COLO829 (cell line): Measurements from ENCODE around the gene ARHGAP22.

Experiments
- DNase-seq: peaks from one replicate; pipeline ENCODE4 v3.0.0; 2012; ENCODE audit warnings: low spot score

The ARHGAP22 gene

DNA sequence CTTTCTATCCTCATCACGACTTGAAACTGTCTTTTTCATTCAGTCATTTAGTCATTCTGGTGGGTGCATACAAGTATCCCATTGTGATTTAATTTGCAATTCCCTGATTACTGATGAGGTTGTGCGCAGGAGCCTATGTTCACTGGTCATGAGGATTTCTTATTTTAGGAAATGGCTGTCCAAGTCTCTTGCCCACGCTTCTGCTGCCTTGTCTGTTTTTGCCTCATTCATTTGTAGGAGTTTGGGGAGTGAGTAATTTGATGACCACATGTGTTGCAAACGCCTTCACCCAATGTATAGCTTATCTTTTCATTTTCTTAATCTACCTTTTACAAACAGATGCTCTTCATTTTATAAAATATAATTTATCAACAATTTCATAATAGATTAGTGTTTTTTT lies 127.3 kb downstream of the ARHGAP22 start:
- DNase-seq, result no peak

GRCh38 chr10:48477141-48477540 lies 127.7 kb downstream of the ARHGAP22 start:
- DNase-seq, result no peak

GRCh38 chr10:48476279-48476982 lies 128.4 kb downstream of the ARHGAP22 start:
- DNase-seq, result no peak

- DNase-seq, result no peak
Observed at GRCh38 chr10:48475943-48476278, 129.0 kb downstream of the ARHGAP22 start.

DNA sequence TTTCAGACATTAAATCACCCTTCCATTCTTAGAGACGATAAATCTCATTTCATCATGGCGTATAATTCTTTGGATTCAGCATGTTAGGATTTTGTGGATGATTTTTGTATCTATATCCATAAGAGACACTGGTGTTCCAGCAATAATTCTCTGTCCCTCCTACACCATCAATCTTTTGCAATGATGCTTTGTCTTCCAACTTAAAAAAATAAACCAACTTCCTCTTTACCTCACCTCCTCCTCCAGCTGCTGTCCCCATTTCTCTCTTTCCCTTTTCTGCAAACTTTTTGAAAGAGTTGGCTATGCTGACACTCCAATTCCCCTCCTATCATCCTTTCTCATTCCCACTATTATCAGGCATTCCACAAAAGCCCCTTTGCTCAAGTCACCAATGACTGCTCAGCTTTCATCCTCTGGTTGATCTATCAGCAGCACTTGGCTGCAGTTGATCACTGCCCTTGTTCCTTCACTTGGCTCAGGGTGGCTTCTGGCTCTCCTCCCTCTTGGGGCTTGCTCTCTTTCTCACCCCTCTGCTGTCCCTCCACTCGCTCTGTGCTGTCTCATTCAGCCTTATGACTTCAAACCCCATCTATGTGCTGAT lies 130.0 kb downstream of the ARHGAP22 start:
- no peak for DNase-seq

DNA sequence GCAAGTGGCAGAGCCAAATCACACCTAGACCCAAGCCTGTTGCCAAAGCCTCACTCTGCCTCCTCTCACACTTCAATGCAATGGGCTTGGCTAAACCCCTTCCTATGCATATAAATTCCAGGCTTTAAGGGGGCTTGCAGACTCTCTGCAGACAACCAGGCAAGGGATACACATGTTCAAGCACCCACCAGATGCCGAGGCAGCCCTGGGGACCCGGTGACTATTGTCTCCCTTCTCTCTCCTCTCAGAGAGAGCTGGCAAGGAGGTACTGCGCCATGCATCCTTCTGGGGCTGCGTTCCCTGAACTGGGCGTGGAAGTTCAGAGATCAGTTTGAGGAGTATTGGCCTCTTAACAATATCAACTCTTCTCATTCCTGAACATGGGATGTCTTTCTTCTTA lies 131.2 kb downstream of the ARHGAP22 start:
- no peak for DNase-seq

DNA sequence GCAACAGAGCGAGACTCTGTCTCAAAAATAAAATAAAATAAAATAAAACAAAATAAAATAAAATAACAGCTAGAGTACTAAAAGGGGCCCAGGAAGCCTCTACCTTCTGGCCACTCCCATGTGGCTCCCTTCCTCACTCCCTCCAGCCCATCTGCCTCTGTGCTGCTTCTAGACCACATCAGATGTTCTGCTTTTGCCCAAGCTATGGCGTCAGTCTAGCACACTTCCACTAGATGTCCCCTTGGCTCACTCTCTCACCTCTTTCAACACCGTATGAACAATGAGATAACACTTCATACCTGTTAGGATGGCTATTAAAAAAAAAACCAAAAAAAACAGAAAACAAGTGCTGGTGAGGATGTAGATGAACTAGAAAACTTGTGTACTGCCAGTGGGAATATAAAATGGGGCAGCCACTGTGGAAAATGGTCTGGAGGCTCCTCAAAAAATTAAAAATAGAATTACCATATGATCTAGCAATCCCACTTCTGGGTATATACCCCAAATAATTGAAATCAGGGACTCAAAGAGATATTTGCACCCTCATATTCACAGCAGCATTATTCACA lies 132.3 kb downstream of the ARHGAP22 start:
- no peak for DNase-seq

DNA sequence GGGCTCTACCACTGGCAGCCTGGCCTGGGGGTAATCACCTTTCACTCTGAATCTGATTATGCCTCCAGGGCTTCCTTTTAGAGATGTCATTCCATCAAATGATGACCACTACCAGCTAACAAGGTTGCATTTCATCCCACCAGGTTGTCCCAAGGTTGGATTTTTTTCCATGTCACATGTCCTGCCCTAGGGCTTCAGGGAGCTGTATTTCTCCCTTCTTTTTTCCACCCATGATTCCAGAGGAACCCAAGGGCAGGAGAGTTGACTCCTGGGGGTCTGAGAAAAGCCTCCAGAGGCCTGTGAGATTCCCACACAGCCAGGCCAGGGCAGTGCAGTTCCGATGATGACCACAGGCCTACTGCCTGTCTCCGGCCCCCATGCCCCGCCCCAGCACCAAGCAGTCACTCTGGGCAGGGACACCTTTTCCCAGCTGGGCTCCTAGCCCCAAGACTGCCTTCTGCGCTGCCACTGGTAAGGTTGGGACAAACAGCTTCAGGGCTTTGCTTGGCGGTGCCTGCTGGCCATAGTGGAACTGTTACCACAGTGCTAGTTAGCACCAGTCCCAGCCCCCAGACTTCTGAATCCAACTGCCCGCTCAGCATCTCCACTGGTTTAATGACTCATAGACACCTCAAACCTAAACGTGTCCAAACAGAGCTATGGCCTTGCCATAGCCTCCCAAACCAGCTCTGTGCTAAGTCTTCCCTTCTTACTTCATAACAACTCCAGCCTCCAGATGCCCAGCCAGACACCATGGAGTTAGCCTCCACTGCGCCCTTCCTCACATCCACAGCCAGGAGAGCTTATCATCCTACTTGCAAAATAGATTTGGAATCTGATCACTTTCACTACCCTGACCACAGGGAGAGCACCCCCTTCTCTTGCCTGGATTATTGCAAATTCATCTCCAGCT lies 133.7 kb downstream of the ARHGAP22 start:
- DNase-seq, result no peak

DNA sequence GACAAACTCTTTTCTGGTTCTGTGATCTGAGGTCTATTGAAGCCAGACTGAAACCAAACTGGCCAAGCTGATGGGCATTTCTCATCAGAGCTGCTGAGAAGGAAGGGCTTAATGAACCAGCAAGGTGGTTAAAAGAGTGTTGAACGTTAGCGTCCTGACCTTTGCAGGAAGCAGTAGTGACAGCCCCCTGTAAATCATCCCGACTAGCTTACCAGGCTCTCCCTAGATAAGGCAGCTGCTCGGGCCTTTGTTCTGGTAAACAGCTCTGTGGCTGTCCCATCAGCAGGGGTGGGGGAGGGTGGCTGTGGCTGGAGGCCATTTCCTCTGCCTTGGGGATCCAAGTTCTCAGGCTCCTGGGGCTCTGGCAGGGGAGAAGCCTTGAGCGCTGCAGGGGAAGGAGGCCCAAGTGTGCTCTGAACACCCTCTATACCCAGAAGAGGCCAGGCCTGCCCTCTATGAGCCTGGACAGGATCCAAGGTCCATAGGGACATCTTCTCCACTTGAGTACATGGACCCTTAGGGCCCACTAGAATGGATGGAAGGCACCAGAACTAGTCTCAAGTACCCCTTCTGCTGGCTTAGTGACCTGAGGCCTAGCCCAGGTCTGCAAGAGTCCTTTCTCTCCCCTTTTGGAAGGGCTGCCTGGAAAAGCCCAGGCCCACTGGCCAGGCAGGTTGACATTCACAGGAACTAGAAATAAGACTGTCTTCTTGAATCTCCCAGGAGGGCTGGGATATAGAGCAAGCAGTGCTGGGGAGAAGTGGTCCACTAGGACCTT lies 134.6 kb downstream of the ARHGAP22 start:
- no peak for DNase-seq

DNA sequence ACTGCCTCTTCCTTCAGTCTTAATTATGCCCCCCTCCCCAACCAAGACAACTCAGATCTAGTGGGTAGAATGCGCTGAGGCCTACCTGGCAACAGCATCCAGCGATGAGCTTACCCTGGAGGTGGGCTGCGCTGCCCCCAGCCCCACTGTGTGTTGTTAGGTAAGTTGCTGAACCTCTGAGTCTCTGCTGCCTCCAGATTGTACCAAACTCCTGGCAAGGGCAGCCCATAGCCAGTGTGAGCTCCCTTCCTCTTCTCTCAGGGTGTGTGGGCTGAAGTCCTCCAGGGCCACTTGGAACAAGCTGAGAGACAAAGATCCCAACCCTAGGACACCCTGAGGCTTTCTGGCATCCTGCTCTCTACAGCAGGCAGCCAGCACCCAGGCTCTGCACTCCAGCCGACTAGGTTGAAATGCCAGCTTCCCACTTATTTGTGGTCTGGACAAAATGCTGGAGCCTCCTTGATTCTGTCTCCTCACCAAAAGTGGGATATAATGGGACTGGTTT lies 135.3 kb downstream of the ARHGAP22 start:
- DNase-seq, result no peak

DNA sequence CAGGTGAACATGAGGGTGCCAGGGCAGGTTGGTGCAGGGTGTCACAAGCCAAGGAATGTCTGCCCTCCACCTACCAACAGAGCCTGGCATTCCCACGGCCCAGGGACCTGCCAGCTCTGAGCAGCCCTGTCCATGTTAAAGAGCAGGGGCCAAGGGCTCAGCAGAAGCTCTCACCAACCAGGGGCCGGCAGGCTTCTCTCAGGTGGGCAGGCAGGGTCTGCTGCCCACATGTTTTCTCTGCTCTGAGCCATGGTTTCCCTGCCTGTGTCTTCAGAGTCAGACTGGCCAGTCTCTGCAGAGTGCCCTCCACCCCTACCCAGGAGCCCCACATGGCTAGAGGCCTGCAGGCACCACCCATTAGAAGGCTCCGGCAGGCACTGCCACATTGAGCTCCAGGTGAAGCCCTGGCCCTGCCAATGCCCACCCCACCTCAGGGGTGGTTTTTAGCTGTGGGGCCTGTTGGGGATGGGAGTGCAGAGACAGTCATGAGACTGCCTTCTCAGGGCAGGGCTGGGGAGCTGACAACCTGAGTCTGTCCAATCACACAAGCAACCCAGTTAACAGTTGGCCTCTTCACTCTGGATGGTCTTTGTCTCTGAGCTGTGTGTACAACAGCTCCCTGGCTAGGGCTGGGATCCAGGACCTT lies 135.9 kb downstream of the ARHGAP22 start:
- no peak for DNase-seq

DNA sequence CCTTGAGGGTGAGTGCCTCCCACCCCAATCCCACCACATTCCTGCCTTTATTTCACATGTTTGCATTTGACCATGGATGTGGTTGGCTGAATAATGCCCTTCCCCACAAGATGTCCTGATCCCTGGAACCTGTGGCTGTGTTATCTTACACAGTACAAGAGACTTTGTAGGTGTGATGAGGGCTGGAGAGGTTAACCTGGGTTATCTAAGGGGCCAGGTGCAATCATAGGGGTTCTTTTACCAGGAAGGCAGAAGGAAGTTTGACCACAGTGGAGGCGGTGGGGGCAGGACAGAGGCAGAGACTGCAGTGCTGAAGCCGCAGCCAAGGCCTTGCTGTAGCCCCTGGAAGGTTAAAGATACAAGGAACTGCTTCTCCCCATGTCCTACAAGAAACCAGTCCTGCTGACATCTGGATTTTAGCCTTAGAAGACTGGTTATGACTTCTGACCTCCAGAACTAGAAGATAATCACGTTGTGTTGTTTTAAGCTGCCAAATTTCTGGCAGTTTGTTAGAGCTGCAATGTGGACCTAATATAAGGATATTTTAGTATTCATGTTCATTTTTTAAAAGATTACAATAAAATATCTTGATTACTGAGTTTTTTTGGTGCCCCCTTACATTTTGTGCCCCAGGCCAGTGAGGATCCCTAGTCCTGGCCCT lies 136.6 kb downstream of the ARHGAP22 start:
- DNase-seq, result no peak

DNA sequence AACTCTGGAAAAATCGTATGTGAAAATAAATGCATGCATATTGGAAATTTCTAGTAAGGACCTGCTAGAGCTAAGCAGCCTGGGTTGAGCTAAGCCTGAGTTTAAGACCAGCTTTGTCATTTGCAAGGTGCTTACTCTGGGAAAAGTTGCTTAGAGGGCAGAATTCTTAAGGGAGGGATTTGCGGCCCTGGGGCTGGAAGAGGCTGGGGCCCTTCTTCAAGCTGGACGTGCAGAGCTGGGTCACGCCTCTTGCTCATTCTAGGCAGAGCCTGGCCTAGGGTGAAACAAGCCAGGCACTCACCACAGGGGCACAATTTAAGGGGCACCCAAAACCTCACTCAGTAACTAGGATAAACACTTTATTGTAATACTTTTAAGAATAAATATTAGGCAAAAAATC lies 137.2 kb downstream of the ARHGAP22 start:
- DNase-seq, result no peak

- DNase-seq, result no peak
Observed at GRCh38 chr10:48466611-48467240, 138.1 kb downstream of the ARHGAP22 start.

- DNase-seq, result no peak
Observed at GRCh38 chr10:48465860-48466521, 138.9 kb downstream of the ARHGAP22 start.

DNA sequence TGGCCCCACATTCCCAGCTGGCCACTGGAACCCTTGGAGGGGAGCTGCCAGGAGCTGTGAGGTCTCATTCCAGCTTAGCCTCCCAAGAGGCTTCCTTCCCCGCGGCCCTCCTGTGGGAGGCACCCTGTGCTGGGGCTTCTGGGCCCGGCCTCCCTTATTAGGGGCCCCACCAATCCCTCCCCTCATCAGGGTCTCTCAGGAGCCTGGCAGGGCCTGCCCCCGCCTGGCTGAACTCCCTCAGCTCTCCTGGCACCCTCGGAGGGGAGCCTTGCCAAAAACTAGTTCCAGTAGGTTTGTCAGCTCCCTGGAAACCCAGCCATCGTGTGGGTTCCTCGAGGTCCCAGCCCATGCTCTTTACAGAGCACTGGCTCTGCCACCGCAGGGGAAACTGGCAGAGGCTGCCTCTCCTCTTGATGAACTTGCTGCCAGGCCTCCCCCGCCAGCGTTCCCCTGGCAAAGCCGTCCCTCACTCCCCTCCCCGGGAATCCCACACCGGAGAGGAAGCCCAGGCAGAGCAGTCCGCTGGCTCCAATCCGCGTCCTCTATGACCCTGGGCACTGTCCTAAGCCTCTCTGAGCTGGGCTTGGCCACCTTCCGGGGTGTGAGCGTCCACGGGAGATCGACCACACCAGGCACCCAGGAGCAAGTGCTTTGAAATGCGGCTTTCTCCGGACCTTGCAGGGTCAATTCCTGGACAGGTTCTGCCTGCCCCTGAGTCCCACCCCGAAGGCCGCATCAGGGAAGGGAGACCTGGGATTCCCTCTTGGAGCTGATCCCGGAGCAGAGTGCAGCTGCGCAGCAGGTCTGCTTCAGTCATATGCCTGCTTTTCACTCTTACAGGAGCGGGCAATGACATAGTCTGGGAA lies 139.8 kb downstream of the ARHGAP22 start:
- no peak for DNase-seq

DNA sequence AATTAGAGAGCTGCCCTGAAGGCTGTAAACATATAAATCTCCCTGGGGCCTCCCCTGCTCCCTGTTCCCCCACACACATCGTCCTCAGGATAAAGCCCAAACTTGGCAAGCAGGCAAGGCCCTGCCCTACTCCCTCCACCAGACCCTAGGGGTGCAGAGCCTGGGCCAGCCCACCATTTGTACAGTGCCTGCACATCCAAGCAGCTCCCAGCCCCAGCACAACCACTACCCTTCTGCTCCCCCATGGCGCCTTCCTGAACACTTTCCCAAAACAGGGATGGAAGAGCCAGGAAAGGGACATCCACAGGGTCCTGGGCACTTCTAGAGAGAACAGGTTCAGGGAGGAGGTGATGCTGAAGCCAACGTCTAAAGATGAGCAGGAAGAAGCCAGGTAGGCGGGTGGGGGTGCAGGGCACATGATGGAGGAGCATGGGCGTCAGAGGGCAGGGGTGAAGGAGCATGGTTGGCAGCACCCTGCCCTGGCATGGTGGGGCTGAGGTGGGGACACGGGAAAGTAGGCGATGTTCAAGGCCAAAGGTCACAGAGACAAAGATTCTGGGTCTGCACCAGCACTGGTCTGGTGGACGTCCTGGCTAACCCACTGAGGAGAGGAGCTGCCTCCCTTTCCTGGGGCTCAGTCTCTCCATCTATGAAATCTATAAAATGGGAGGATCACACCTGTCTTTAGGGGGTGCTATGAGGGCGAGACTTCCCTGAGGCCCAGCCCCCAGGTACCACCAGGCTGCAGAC lies 140.6 kb downstream of the ARHGAP22 start:
- no peak for DNase-seq
